Activated CD8-positive, alpha-beta memory T cell treated with anti-CD3 and anti-CD28 coated beads, Interleukin-2, amount 50 U/mL, for 1 hour (primary cell): Measurements from ENCODE around the gene AHCYL1.

ENCODE experiments used
- DNase-seq: peaks from one replicate; pipeline ENCODE4 v3.0.0-alpha.2; 2020; ENCODE audit errors: extremely low read depth

AHCYL1 gene

DNA sequence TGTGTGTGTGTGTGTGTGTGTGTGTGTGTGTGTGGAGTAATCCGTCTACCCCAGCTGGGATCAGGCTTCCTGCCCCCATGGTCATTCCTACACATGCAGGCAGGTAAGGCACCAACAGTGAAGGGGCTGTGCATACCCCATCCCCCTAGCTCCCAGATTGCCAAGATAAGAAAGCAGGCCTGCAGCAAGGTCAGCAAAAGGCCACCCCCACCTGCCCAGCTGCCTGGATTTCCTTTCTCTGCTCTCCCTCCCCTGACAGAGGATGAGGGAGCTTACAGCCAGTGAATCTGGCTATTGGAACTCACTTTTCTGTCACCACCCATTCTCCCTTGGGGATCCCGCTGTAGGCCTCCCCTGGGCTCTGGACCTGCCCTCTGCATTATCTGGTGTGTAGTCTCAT is 78.0 kb downstream of the AHCYL1 start:
- no peak for DNase-seq

- DNase-seq = no peak
These were observed 79.2 kb downstream of the AHCYL1 start for GRCh38 chr1:110063781-110064180.

GRCh38 chr1:110064576-110065337 is 80.2 kb downstream of the AHCYL1 start:
- DNase-seq = no peak

DNA sequence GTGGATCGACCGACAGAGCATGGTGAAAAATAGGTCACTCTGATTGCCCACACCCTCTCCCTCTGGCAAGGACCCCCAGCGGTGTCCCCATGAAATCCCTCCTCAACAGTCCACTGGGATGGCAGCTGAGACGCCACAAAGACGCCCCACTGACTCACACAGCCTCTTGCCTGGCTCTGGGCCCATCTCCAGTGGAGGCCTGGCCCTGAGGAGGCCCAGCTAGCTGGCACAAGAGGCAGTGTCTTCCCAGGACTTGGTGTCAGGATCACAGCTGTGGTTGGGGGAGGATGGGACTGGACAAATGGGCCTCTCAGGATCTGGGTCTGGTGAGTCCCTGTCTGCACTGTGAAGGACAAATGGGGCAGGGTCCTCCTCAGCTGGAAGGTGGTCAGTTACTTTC is 81.3 kb downstream of the AHCYL1 start:
- DNase-seq = no peak

DNA sequence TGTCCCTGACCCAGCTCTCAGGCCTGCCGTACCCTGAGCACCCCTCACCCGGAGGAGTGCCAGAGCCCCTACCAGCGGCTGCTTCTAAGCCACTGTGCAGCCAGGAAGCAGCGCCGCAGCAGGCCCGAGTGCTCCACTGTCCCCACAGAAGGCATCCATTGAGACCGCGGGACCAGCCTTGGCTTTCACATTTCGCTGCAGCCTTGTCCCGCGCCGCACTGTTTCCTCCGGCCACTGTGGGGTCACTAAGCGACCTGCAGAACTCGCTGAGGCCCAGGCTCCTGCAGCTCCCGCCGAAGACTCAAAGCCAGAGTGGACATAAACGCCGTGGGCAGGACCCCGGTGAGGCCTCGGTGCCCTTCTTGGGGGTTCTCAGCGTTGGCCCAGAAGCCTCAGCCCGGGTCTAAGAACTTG is 82.9 kb downstream of the AHCYL1 start:
- no peak for DNase-seq

DNA sequence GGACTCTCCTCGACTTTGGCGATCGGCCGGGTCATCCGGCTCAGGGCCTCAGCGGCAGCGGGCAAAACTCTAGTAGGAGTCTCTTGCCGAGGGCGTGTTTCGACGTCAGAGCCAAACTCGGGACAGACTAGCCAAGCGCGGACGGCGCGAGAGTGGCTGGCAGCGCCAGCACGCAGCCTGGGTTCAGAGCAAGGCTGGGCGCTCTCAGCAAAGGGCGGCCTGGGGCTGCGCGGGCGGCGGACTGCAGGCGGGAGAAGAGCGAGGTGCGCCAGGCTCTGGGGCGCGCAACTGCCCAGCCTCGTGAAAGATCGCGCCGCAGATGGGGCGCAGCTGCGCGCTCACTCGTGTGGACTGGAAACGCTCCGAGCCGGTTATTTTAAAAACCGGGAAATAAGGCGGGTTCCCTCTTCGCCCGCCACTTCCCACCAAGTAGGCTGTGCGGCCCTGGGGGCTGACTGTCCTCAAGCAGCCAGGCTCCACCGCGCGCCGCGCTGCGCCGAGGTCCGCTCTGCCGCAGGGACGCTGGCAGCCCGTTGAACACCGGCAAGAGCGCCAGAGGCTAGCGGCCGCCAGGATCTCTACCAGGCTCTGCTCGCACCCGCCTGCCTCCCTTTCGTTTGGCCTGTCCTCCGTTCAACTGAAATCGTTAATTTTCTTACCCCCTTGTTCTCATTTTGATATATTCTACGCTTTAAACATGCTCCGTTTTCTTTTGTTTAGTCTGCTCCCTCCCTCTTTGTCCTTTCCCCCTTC is 83.5 kb downstream of the AHCYL1 start:
- no peak for DNase-seq

GRCh38 chr1:110068646-110069403 is 84.3 kb downstream of the AHCYL1 start:
- DNase-seq = no peak

DNA sequence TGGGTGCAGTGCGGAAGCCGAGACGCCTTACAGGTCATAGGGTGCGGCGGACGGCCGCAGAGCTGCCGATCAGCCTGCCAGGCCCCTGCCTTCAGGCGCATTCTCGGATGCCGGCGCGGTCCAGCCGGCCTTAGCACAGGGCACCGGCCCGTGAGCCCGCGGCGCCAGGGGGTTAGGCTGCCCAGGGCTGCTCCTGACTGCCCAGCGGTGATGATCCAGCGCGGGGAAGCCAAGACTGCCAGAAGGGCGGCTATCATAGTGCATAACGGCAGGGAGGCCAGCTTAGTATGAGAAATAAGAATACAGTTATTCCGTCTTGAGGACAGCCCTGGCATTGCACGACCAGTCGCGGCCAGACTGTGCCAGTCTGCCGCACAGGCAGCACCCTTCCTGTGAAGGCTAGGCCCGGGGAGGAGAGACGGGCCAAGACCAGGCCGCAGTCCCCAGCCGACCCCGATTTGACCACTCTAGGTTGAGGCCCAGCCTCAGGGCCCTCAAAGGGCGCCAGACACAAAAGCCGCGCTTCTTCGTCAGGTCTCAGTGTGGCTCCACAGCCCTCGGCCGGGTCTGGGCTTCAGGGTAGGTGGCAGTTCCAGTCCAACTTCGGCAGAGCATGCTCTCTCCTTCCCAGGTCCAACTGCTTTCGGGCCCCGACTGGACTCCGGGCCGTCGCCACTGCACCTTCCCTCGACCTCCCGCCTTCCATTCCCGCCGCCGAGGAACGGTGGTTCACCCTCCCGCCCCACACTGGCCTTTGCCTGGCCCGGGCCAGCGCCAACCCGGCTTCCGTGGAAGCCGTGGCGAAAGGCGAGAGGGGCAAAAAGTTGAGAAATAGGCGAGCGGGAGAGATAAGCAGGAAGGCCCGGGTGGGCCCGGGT is 85.1 kb downstream of the AHCYL1 start:
- DNase-seq = no peak

- DNase-seq = no peak
These were observed 85.7 kb downstream of the AHCYL1 start for GRCh38 chr1:110070282-110070669.

GRCh38 chr1:110070671-110071242 is 86.2 kb downstream of the AHCYL1 start, which contains the start of gene ALX3:
Gene ALX3, minus strand, starts transcription at chr1:110070672. Its CDS starts 60 bp downstream, at chr1:110070612.
- no peak for DNase-seq
